Endothelial cell of umbilical vein (primary cell): ENCODE results near the gene SCAND1. TPM values are rescaled to one million over a fixed set of nuclear protein-coding genes. Genes with fewer than 3 reads are reported as not detected.

Experiments
- BruUV-seq: library from RNA; stranded (reverse); fragments of 400-500 nt; replicated peaks from 2 replicates; lab custom pipeline; 2021; lab: Mats Ljungman, UMichigan
- CTCF ChIA-PET: fragments of 300-600, 350-600 bp; sonication (Branson Sonifier 250); formaldehyde crosslinking; loops from one replicate; lab custom pipeline; 2021; ENCODE audit warnings: antibody characterized with exemption, inconsistent platforms; lab: Charles Lee
- POLR2A ChIA-PET: fragments of 300-600, 350-600 bp; sonication (Branson Sonifier 250); formaldehyde crosslinking; loops from one replicate; lab custom pipeline; 2021; ENCODE audit warnings: antibody characterized with exemption, inconsistent platforms; lab: Charles Lee
- DNase-seq: peaks from one replicate; pipeline ENCODE4 v3.0.0-alpha.2; 2011; ENCODE audit warnings: low read depth, low spot score
- FAIRE-seq: peaks from 2 replicates; lab custom pipeline; 2011; peaks lifted over from hg19 to GRCh38; lab: Jason Lieb, UNC
- H2AFZ ChIP-seq: 2 replicates; pipeline ENCODE4 v1.6.0; 2012; ENCODE audit warnings: low read depth, low read length, control low read depth, inconsistent platforms
- H3K27ac ChIP-seq: 2 replicates; pipeline ENCODE4 v1.5.1; 2011; ENCODE audit warnings: low read depth, mild to moderate bottlenecking, control low read depth, low read length, moderate library complexity; ENCODE audit not compliant: insufficient read depth
- H3K27me3 ChIP-seq, 2 experiments: 2 replicates each; pipeline versions ENCODE4 v1.6.0 to v1.6.1; 2011; ENCODE audit warnings: low read length in 2 of 2, mixed read lengths in 1 of 2; ENCODE audit not compliant: control insufficient read depth in 2 of 2, insufficient read depth in 2 of 2
- H3K36me3 ChIP-seq, 2 experiments: 2 replicates in 1 of 2; 3 replicates in 1 of 2; pipeline ENCODE4 v1.5.1; 2011; ENCODE audit warnings: low read length in 2 of 2, mild to moderate bottlenecking in 1 of 2, moderate library complexity in 1 of 2; ENCODE audit not compliant: control insufficient read depth in 2 of 2, insufficient read depth in 2 of 2; ENCODE audit errors: extremely low read depth in 1 of 2
- H3K4me1 ChIP-seq: 3 replicates; pipeline ENCODE4 v1.5.1; 2011; ENCODE audit warnings: mild to moderate bottlenecking, low read length; ENCODE audit not compliant: control insufficient read depth, insufficient read depth; ENCODE audit errors: extremely low read depth
- H3K4me2 ChIP-seq: 2 replicates; pipeline ENCODE4 v1.6.1; 2011; ENCODE audit warnings: low read length, control low read depth, mixed read lengths; ENCODE audit not compliant: insufficient read depth
- H3K4me3 ChIP-seq, 3 experiments: fragments of 200-600 bp in 1 of 3; sonication (generic), shearing (Covaris generic) in 1 of 3; replicated peaks in 1 of 3; 2 replicates each; pipeline ENCODE4 v1.5.1; 2011 to 2016; ENCODE audit warnings: control low read depth in 3 of 3, low read length in 3 of 3, mild to moderate bottlenecking in 2 of 3, inconsistent platforms in 1 of 3, low read depth in 1 of 3, moderate library complexity in 1 of 3; ENCODE audit not compliant: insufficient read depth in 1 of 3
- H3K79me2 ChIP-seq: 2 replicates; pipeline ENCODE4 v1.6.0; 2012; ENCODE audit warnings: low read length, inconsistent platforms; ENCODE audit not compliant: control insufficient read depth, insufficient read depth
- H3K9ac ChIP-seq: replicated peaks from 2 replicates; pipeline ENCODE3; 2011; ENCODE audit warnings: low read length, control low read depth; ENCODE audit not compliant: insufficient read depth; ENCODE audit errors: extremely low read depth
- H3K9me1 ChIP-seq: replicated peaks from 3 replicates; pipeline ENCODE4 v1.6.0; 2011; ENCODE audit warnings: mild to moderate bottlenecking, low read length; ENCODE audit not compliant: control insufficient read depth, insufficient read depth; ENCODE audit errors: extremely low read depth
- H3K9me3 ChIP-seq: replicated peaks from 2 replicates; pipeline ENCODE4 v1.5.1; 2012; ENCODE audit warnings: low read length, inconsistent platforms; ENCODE audit not compliant: control insufficient read depth, insufficient read depth
- H4K20me1 ChIP-seq: replicated peaks from 2 replicates; pipeline ENCODE3; 2011; ENCODE audit warnings: mild to moderate bottlenecking, low read length; ENCODE audit not compliant: control insufficient read depth, insufficient read depth; ENCODE audit errors: extremely low read depth
- CTCF ChIP-seq, 2 donors: IDR thresholded peaks; 1 replicate in 1 of 2; 2 replicates in 1 of 2; pipeline ENCODE4 v1.5.1; 2011; ENCODE audit warnings: low read length in 2 of 2, mild to moderate bottlenecking in 2 of 2, moderate library complexity in 2 of 2, control low read depth in 1 of 2, inconsistent platforms in 1 of 2, low read depth in 1 of 2; ENCODE audit not compliant: insufficient read depth in 1 of 2; ENCODE audit errors: extremely low read depth in 1 of 2
- EZH2 ChIP-seq: IDR thresholded peaks from 2 replicates; pipeline ENCODE4 v1.6.1; 2012; ENCODE audit warnings: borderline replicate concordance, low read depth, mild to moderate bottlenecking, moderate library complexity, low read length, inconsistent platforms; ENCODE audit not compliant: severe bottlenecking
- FOS ChIP-seq: IDR thresholded peaks from 2 replicates; pipeline ENCODE4 v1.6.1; 2011; ENCODE audit warnings: mild to moderate bottlenecking, low read length, moderate library complexity, borderline replicate concordance; ENCODE audit not compliant: insufficient read depth
- GATA2 ChIP-seq: IDR thresholded peaks from 2 replicates; pipeline ENCODE4 v1.7.0; 2011; ENCODE audit warnings: low read depth, mild to moderate bottlenecking, moderate library complexity, mixed read lengths, low read length; ENCODE audit not compliant: insufficient read length, insufficient read depth
- JUN ChIP-seq: IDR thresholded peaks from 2 replicates; pipeline ENCODE4 v1.6.1; 2011; ENCODE audit warnings: borderline replicate concordance, low read depth; ENCODE audit not compliant: insufficient read length, insufficient read depth
- MYC ChIP-seq: IDR thresholded peaks from one replicate; pipeline ENCODE4 v1.6.1; 2011; ENCODE audit warnings: mild to moderate bottlenecking, low read depth, low read length
- POLR2A ChIP-seq: IDR thresholded peaks from 2 replicates; pipeline ENCODE4 v1.6.1; 2012; ENCODE audit warnings: low read depth, mild to moderate bottlenecking, control low read depth, low read length
- POLR2AphosphoS5 ChIP-seq: IDR thresholded peaks from 2 replicates; pipeline ENCODE4 v1.6.1; 2012; ENCODE audit warnings: low read depth, mild to moderate bottlenecking, control low read depth, low read length, moderate library complexity; ENCODE audit not compliant: insufficient read depth
- dilution Hi-C: fragments of 300-500 bp; cut with MboI; formaldehyde crosslinking; loops from one replicate; pipeline ENCODE4 v1.15.0; 2019; ENCODE audit warnings: low sequenced_read_pairs; ENCODE audit not compliant: extremely low pct_ligation_motif_present
- intact Hi-C: fragments of 100-400 bp; cut with micrococcal nuclease; formaldehyde crosslinking; loops from one replicate; pipeline ENCODE4 v1.10.0; 2022
- polyA plus RNA-seq, 4 experiments: library from polyadenylated mRNA; depleted of rRNA in 3 of 4; stranded (reverse) in 3 of 4; unstranded in 1 of 4; fragments of >200 nt; gene quantifications; 2 replicates each; pipeline versions ENCODE4 v1.2.1 to v1.2.3, GENCODE V29; 2011 to 2012; ENCODE audit warnings: missing spikeins in 1 of 4
- total RNA-seq: library from RNA; stranded (reverse); gene quantifications from 2 replicates; pipeline ENCODE4 v1.2.3, GENCODE V29; 2021
- TF ChIP-seq, protein P1 (sequence below): IDR thresholded peaks from 2 replicates; pipeline ENCODE4 v1.6.1; 2011; ENCODE audit not compliant: insufficient read depth, insufficient read length

Gene SCAND1
- total and polyA plus RNA-seq, 2 donors (not counting 3 experiments of a cell fraction or from before 2014, with no cell fraction given), result 83.5 to 85.7 TPM

GRCh38 chr20:35968930-35969329, 14.6 kb upstream of the SCAND1 start:
- no peaks in the 10 kb centered on the region for H3K9me1 ChIP-seq
- H3K4me1 ChIP-seq, result no peaks in the 10 kb centered on the region
- no peak overlapping the region for H2AFZ ChIP-seq
- no peaks in the 10 kb centered on the region for H3K79me2 ChIP-seq
- POLR2A ChIA-PET, result no interaction called here
- H4K20me1 ChIP-seq, result no peaks in the 10 kb centered on the region
- TF ChIP-seq FOS (no peak), POLR2A (no peak)
- TF ChIP-seq, protein P1, sequence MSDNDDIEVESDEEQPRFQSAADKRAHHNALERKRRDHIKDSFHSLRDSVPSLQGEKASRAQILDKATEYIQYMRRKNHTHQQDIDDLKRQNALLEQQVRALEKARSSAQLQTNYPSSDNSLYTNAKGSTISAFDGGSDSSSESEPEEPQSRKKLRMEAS, result no peak
- H3K36me3 ChIP-seq, result no peaks in the 10 kb centered on the region
- peaks cover 4 to 7% of the 10 kb centered on the region in 2 experiments for H3K27me3 ChIP-seq
- intact Hi-C loops, result no loop called here
- BruUV-seq, result no TSS peak
- H3K9me3 ChIP-seq, result no peaks in the 10 kb centered on the region
- dilution Hi-C loops, result no loop called here
- no peak overlapping the region for H3K27ac ChIP-seq
- no peak for DNase-seq
- H3K9ac ChIP-seq, result no peak overlapping the region
- no peak overlapping the region for H3K4me3 ChIP-seq
- CTCF ChIA-PET, result interaction anchor here (1.0 kb wide), 2 partner anchors 14 to 24 kb away, joined by 3 to 4 read pairs; partner anchors contain the start of gene SCAND1
- no peak overlapping the region for H3K4me2 ChIP-seq
- FAIRE-seq, result no peak

GRCh38 chr20:35967979-35968640, 13.8 kb upstream of the SCAND1 start, which contains the start of gene CNBD2:
CNBD2 (plus strand) TSS chr20:35968590; CDS start chr20:35968763, 173 bp downstream.
- no peaks in the 10 kb centered on the region for H3K9me3 ChIP-seq
- peaks cover 4 to 7% of the 10 kb centered on the region in 2 experiments for H3K27me3 ChIP-seq
- dilution Hi-C loops, result no loop called here
- no peak within 1 kb of the TSS for H3K4me2 ChIP-seq
- no peak for DNase-seq
- no peaks in the 10 kb centered on the region for H3K79me2 ChIP-seq
- no peak within 1 kb of the TSS for H3K9ac ChIP-seq
- H2AFZ ChIP-seq, result no peak within 1 kb of the TSS
- TF ChIP-seq JUN, result no peak
- TF ChIP-seq POLR2AphosphoS5, result no peak
- TF ChIP-seq GATA2, result no peak
- TF ChIP-seq, protein P1, result no peak
- TF ChIP-seq MYC, result no peak
- no peak for TF ChIP-seq POLR2A
- TF ChIP-seq EZH2, result no peak
- no peak for TF ChIP-seq CTCF (IDR thresholded peaks at IDR 0.05; ENCODE audit: extremely low read depth in 1 of 2, insufficient read depth in 1 of 2, low read depth in 1 of 2, low read length in 2 of 2)
- no peak for TF ChIP-seq FOS
- BruUV-seq, result no TSS peak
- no peaks in the 10 kb centered on the region for H3K36me3 ChIP-seq
- intact Hi-C loops, result no loop called here
- no peaks in the 10 kb centered on the region for H3K9me1 ChIP-seq
- H4K20me1 ChIP-seq, result no peaks in the 10 kb centered on the region
- ChIA-PET CTCF (interaction anchor here (0.7 to 1.0 kb wide), 4 partner anchors 9 to 25 kb away, joined by 3 to 4 read pairs (median 3); partner anchors contain the start of gene SCAND1), POLR2A (no interaction called here)
- H3K4me3 ChIP-seq, result no peak within 1 kb of the TSS
- no peaks in the 10 kb centered on the region for H3K4me1 ChIP-seq
- FAIRE-seq, result no peak
- H3K27ac ChIP-seq, result no peak within 1 kb of the TSS
